Amniotic epithelial cell (primary cell): ENCODE measurements around the gene ANKUB1.

Experiments used
- DNase-seq: peaks from one replicate; pipeline ENCODE4 v3.0.0-alpha.2; 2010; ENCODE audit warnings: low read depth

The ANKUB1 gene

GRCh38 chr3:149753717-149754116, 38.6 kb downstream of the ANKUB1 start:
- no peak for DNase-seq

GRCh38 chr3:149752788-149753136, 39.6 kb downstream of the ANKUB1 start:
- no peak for DNase-seq

GRCh38 chr3:149752051-149752787, 40.1 kb downstream of the ANKUB1 start, which contains the start of gene COMMD2:
TSS of gene COMMD2 (minus strand) at chr3:149752489. CDS start at chr3:149752444, 45 bp downstream.
- DNase-seq: peak; percentile 82

- no peak for DNase-seq
These were observed 40.8 kb downstream of the ANKUB1 start for GRCh38 chr3:149751551-149751950.

- no peak for DNase-seq
These were observed 47.7 kb downstream of the ANKUB1 start for GRCh38 chr3:149744606-149745005.

- no peak for DNase-seq
These were observed 48.2 kb downstream of the ANKUB1 start for GRCh38 chr3:149744151-149744550.

GRCh38 chr3:149739396-149739795, 53.0 kb downstream of the ANKUB1 start:
- no peak for DNase-seq

- no peak for DNase-seq
These were observed 53.5 kb downstream of the ANKUB1 start for GRCh38 chr3:149738876-149739275.

- DNase-seq: no peak
These were observed 55.5 kb downstream of the ANKUB1 start for GRCh38 chr3:149736953-149737205.

GRCh38 chr3:149736175-149736952, 56.0 kb downstream of the ANKUB1 start:
- DNase-seq: peak; percentile 58

GRCh38 chr3:149732234-149732633, 60.1 kb downstream of the ANKUB1 start:
- no peak for DNase-seq

- DNase-seq: no peak
These were observed 64.7 kb downstream of the ANKUB1 start for GRCh38 chr3:149727656-149728055.

GRCh38 chr3:149726716-149727407, 65.5 kb downstream of the ANKUB1 start:
- DNase-seq: peak; percentile 59

GRCh38 chr3:149723781-149724180, 68.6 kb downstream of the ANKUB1 start:
- DNase-seq: peak; percentile 32

- no peak for DNase-seq
These were observed 71.4 kb downstream of the ANKUB1 start for GRCh38 chr3:149720918-149721317.

- DNase-seq: peak; percentile 77
These were observed 74.8 kb downstream of the ANKUB1 start for GRCh38 chr3:149717391-149718056.

GRCh38 chr3:149716984-149717383, 75.4 kb downstream of the ANKUB1 start:
- no peak for DNase-seq

GRCh38 chr3:149715247-149715646, 77.1 kb downstream of the ANKUB1 start:
- no peak for DNase-seq

- no peak for DNase-seq
These were observed 78.4 kb downstream of the ANKUB1 start for GRCh38 chr3:149713730-149714654.
